GM19328 (cell line): ENCODE results near the gene TMEM44.

Source experiments
- ATAC-seq: cut with Tn5 transposase; IDR thresholded peaks from one replicate; pipeline ENCODE4 v1.9.1; 2021; ENCODE audit warnings: mild to moderate bottlenecking, moderate library complexity; ENCODE audit not compliant: unreplicated experiment

Gene TMEM44

DNA sequence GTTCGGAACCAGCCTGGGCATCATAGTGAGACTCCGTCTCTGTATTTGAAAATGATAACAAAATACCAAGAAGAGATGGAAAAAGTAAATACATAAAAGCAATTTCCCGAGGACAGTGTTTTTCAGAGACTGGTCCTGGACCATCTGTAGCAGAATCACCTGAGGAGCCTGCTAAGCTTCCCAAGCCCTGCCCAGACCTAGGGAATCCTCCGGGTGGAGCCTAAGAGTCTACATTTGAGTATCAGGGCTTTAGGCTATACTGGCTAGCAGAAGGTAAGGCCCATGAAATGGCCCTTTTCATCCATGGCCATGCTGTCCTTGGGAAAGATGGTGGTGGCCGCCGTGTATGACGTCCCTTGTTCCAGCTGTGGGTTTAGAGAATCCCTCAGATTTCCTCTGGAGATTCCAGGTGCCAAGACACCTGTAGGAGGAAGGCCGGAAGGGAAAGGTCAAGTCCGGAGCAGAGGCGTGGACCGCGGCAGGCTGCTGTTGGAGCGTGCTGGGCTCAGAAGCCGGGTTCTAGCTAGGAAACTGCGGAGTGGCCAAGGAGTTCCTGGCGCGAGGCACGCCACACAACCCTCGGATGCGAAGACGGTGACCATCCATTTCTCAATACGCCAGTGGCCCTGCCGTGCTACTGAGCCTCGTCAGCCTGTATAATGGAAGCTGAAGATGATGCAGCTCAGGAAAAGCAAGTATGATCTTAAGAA is 50.9 kb downstream of the TMEM44 start:
- no peak for ATAC-seq

DNA sequence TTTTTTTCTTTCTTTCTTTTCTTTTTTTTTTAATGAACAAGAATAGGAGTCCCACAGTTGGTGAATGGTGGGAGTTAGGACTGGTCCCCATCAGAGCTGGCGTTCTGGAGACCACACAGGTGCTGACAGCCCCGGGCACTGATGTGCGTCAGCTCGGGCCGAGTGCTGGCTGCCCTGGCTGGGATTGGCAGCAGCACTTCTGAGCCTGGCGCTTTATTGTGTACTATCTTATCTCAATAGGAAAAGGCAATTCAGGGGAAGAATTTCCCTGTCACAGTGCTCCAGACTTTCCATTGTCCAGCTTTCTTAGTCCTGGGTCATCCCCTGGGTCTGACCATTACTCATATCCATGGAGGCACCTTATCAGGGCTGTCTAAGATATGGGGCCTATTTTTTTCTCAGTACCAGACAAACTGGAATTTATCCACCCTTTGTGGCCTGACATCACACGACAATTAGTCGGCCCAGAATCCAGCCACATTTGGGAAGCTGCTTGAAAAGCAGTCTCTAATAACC is 54.1 kb downstream of the TMEM44 start:
- no peak for ATAC-seq

DNA sequence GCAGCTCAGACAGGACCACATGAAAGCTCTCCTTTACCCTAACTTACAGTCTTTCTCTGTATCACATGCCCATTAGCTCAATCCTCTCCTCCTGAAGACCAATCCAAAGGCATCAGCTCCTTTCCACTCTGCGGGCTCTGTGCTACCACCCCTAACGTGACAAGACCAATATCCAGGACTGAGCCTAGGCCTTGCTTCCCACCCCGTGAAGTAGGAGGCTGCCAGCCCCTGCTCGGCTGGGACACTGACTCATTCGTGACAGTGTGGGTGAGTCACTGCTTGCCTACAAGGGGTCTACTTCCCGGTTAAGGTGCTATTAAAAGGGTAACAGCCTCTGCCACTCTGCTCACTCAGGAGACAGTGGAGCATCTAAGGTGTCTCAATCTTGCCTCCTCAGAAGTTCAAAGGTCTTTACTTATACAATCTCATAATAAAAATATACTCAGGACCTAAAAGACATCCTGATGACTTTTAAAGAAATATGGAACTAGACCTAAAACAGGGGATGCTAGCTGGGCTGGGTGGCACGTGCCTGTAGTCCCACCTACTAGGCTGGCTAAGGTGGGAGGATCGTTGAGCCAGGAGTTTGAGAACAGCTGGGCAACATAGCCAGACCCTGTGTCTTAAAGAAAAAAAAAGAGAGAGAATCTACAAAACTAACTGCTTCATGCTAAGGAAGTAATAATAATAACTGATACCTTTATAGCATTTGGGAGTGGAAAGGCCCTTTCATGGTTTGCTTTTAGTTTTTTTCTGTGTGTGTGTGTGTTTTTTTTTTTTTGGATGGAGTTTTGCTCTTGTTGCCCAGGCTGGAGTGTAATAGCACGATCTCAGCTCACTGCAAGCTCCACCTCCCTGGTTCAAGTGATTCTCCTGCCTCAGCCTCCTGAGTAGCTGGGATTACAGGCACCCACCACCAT is 55.0 kb downstream of the TMEM44 start:
- ATAC-seq: no peak

DNA sequence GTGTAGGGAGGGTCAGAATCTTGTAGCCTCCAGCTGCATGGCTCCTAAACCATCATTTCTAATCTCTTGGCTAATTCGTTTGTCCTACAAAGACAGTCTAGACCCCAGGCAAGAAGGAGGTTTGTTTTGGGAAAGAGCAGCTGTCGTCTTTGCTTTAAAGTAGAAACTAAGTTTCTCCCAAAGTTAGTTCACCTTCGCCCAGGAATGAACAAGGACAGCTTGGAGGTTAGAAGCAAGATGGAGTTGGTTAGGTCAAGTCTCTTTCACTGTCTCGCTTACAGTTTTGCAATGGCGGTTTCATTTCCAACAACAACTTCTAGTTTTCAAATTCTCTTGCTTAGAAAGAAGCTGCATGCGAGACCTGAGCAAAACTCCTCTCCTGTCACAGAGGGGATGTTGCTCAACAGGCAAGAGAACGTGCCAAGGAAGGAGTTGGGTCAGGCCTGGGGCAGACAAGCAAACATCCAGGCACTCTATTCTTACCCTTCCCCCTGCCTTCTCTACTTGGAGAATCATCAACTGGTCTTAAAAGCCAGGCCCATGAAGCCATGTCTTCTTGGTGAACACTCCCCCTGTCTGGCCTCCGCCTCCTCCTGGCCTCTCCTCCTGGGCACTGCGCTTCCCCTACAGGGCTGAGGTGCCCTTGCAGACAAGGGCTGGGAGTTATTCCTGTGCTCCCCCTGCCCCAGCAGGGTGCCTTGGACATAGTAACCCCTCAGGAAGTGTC is 57.6 kb downstream of the TMEM44 start:
- no peak for ATAC-seq

DNA sequence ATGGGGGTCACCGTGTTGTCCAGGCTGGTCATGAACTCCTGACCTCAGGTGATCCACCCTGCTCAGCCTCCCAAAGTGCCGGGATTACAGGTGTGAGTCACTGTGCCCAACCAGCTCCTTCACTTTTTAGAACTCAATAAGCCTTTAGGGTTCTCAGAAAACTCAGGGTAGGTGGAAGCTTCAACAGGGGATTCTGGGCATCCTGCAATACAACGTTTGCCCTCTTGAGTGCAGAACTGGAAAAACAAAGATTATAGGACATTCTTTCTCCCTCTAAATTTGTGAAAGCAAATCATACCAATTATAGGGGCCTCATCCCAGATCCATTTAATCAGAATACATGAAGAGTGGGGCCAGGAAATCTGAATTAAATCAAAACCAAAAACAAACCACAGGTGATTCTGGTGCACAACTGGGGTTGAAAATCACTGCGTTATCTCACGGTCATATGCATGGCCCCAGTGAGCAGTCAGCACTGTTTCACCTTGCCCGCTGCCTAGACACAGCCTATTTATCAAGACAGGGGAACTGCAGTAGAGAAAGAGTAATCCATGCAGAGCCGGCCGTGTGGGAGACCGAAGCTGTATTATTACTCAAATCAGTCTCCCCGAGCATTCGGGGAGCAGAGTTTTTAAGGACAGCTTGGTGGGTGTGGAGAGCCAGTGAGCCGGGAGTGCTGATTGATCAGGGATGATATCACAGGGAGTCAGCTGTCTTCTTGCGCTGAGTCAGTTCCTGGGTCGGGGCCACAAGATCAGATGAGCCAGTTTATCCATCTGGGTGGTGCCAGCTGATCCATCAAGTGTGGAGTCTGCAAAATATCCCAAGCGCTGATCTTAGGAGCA is 58.4 kb downstream of the TMEM44 start:
- no peak for ATAC-seq

DNA sequence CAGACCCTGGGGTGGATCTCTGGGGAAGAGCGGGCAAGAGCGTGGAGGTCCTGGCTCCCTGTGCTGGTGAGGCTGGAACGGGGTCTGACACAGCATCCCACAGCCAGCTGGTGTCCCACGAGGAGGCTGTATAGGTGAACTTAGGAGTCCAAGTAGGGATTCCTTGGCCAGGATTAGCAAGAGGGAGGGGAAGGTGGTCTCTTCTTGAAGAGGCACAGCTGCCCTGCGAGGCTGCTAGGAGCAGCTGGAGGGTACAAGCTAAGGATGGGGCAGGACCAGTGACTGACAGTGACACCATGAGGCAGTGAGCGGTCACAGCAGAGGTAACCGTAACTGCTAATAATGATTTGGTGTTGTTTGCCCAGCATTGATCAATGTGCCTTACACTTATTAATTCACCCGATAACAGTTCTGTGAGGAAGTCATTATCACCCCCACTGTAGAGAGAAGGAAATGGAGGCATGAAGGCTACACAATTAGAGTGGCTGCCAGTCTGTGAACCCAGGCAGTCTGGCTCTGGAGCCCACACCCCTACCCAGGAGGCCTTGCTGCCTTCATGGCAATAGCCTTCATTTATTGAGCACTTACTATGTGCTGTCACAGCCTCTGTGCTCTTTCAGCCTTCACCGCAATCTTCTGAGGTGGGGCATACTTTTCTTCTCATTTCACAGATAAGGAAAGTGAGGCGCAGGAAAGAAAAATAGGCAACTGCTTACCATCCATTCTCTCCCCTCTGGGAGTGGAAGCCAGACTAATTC is 59.4 kb downstream of the TMEM44 start:
- peak; percentile 78 for ATAC-seq

DNA sequence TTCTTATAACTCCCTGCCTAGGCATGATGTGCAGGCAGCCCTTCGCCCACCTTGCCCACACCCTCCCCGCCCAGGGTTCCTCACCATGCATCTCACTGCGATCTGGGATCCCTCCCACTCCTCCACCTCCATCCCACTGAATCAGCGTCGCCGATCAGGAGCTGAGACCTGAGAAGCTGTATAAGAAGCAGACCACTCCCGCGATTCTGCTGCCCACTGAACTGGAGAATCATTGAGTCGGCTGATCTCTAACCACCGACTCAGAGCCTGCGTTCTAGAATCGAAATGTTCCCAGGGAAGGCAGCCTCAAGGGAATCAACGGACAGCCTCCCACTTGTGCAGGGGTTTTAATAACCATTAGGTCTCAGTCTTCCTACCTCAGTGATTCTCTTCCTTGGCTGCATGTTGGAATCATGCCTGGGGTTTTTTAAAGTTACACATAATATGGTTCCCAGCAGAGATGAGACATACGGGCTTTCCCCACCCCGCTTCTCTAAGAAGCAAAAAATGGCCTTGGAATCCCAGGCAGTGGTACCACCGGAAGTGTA is 60.2 kb downstream of the TMEM44 start:
- no peak for ATAC-seq

DNA sequence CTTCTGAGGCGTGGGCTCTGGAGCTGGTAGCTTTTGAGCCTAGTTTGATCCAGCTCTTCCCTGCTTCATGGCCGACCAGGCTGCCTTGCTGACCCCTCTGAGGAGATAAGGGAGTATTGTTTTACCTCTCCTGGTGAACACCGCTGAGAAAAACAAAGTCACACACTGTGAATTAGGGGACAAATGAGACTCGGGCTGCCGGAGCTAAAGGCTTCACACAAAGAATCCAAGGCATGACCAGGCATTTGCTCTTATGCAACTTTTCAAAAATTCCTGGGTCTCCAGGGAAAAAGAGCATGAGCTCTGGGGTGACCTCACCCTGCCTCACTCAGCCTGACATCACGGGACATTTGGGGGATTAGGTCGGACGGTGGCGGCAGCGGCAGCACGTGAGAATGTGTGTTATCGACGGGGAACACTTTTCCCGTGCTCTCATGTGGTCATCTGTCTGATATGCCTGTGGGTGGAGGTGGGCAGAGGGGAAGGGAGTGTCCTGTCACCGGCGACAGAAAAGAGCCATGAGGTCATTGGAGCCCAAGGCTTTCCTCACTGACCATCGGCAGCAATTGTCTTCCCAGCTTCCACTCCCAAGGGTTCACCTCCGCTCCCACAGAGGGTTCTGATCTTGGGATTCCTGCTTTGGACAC is 61.0 kb downstream of the TMEM44 start:
- ATAC-seq: no peak

DNA sequence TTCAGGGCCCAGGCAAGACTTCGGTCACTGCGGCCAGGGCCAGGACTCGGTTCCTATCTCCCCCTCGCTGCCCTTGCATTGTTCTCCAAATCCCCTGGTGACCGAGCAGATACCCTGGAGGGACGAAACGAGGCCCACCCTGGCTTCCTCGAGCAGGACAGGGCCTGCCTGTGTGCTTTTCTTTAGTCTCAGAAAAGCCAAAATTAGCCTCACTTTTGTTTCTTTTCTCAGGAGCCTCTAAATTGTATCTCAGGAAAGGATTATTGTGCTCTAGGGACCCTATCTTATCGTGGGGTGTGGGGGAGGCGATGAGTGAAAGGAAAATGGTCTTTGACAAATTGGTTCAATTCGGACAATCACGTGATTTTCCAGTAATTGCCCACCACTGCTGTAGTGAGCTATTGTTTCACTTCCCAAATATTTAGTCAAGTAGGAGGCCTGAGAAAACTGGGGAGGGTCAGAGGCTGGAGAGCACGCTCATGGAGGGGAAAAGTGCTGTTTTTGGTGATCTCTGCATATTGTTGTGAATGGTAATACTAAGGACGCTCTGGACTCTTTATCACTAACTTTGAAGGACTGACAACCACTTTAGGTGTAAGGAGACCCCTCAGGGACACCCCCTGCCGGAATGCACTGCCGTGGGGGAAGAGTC is 61.6 kb downstream of the TMEM44 start:
- no peak for ATAC-seq

DNA sequence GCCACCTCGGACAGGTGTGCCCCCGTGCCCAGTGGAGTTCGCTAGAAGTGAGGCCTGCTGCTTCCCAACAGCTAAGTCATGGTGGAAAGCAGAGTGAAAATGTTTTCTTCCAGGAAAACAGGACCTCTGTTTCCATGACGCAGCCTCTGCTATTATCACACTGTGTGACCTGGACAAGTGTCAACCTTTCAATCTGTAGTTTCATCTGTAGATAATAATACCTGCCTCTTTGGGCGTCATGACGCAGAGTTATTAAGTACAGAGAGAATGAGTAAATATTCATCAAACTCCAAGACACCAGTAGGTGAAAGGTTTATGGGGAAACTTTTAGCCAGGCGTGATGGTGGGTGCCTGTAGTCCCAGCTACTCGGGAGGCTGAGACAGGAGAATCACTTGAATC is 62.3 kb downstream of the TMEM44 start:
- no peak for ATAC-seq

DNA sequence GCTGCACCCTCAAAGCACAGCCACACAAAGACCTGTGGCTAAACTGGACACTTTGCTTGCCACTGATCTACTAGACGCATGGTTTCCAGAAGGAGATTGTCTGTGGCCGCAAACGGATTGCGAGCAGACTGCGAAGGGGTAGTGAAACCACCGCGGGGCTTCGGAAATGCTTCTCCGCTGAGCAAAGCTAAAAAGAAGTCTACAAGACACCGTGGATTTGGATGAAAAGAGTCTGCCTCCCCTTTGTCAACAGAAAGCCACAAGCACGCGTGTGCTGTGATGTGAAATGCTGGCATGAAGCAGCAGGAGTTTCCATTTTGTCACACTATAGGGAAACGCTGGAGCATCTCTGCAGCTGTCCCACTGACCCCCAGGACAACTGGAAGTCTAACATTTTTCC is 63.0 kb downstream of the TMEM44 start:
- ATAC-seq: no peak

DNA sequence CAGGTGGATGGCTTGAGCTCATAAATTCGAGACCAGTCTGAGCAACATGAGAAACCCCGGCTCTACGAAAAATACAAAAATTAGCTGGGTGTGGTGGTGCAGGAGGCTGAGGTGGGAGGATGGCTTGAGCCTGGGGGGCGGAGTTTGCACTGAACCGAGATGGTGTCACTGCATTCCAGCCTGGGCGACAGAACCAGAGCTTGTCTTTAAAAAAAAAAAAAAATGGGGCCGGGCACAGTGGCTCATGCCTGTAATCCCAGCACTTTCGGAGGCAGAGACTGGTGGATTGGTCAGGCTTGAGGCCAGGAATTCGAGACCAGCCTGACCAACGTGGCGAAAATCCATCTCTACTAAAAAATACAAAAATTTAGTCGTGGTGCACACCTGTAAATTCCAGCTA is 64.0 kb downstream of the TMEM44 start:
- no peak for ATAC-seq

DNA sequence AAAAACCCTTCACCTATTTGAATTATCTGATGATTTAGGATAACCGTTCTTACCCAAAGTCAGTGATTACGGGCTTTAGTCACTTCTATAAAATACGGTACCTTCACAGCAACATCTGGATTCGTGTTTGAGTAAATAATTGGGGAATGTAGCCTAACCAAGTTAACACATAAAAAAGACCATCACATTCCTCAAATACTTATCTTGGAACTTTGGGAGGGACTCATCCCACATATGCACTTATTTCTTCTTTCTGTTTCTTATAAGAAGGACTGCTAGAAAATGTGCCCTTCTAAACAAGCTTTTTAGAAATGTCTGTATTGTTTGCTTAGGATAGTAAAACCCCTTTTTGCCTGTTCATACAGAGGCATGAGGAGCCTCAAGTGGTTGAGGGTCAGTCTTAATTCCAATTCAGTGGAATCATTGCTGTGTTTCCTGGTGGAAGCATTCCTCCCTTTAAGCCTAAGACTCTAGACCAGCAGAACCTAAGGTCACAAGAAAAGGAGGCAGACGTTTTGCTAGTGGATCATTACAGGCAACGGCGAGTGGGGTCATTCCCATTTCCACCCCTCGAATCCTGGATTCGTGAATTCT is 67.5 kb downstream of the TMEM44 start:
- no peak for ATAC-seq

DNA sequence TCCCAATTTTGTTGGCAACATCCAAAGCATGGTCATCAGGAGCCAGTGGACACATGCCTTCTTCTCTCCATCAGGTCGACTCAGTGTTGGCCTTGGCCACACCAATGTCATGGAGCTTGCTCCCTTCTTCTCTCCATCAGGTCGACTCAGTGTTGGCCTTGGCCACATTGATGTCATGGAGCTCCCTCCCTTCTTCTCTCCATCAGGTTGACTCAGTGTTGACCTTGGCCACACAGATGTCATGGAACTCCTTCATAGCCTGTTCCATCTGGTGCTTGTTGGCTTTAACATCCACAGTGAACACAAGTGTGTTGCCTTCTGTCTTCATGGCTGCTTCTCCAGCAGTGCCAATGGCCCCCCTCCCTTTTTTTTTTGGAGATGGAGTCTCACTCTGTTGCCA is 70.2 kb downstream of the TMEM44 start:
- no peak for ATAC-seq

DNA sequence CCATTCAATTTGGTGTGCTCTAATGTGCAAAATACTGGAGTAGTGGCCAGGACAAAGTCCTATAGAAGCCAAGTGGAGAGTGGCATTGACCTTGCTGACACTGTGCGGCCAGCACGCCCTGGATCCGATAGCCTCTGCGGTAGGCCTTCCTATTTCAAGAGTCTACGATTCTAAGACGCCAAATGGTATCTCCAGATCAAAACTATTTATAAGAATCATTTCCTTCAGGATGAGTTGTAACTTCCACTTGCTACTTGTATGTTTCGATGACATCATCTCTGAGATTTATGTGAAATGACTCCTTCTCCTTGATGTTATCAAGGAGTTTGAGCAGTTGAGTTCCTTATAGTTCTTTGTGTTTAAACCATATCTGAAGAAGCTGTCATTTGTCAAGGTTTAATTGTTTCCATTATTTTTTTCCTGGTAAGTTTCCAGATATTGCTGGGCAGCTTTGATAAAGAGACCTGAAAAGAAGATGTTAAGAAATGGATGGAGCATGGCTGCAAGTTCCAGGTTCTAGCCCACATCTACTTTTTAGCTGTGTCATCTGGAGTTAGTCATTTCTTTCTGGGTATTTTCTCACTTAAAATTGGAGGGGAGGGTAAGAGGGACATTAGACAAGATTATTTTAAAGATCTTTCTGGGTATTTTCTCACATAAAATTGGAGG is 71.8 kb downstream of the TMEM44 start:
- ATAC-seq: no peak

DNA sequence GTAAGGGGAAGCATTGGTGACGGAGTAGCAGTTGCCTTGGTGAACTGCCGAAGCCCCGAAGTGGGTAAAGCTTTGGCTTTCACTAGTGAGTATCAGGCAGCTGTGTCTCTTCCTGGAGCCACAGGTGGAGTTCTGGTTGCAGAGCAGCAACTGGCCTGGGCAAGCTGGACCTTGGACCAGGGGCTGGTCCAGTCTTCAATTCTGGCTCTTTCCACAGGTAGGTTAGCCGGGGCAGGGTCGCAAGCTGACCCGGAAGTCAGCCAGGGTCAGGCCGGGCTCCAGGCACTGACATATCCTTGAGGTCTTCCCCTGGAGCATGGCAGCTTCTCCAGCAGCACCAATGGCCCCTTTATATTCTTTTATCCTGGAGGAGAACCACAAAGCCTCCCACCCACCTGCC is 73.2 kb downstream of the TMEM44 start:
- ATAC-seq: no peak

DNA sequence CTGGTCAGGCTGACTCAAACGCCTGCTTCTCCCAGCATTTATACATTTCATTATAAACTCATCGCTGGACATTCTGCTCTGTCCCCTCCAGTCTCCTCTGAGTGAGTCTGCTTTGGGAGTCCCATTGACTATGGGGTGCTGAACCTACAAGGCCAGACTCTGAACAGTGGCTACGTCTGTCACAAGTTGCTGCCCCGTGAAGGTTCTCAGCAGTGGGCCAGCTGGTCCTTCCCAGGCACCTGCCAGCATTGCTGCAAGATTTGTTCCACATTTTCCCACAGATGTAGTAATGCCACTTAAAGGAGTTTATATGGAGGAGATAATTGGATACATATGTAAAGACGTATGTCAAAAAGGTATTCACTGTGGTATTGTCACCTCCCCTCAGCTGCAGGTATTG is 73.7 kb downstream of the TMEM44 start:
- ATAC-seq: no peak
